ENCODE results near the gene TTLL10.

GRCh38 chr1:1216770-1217620 lies 43.3 kb downstream of the TTLL10 start:
- TF ChIP-seq, protein P1, sequence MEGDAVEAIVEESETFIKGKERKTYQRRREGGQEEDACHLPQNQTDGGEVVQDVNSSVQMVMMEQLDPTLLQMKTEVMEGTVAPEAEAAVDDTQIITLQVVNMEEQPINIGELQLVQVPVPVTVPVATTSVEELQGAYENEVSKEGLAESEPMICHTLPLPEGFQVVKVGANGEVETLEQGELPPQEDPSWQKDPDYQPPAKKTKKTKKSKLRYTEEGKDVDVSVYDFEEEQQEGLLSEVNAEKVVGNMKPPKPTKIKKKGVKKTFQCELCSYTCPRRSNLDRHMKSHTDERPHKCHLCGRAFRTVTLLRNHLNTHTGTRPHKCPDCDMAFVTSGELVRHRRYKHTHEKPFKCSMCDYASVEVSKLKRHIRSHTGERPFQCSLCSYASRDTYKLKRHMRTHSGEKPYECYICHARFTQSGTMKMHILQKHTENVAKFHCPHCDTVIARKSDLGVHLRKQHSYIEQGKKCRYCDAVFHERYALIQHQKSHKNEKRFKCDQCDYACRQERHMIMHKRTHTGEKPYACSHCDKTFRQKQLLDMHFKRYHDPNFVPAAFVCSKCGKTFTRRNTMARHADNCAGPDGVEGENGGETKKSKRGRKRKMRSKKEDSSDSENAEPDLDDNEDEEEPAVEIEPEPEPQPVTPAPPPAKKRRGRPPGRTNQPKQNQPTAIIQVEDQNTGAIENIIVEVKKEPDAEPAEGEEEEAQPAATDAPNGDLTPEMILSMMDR (IDR thresholded peaks at IDR 0.05) = no peak
- no peak for TF ChIP-seq POLR2A (IDR thresholded peaks at IDR 0.05)

All from vagina (tissue), 2 donors.